HG03139 (cell line): ENCODE data around the gene ASS1.
"Not testable (repeated sequence)": the region's sequence is repeated elsewhere in the genome, so short reads cannot be mapped to it uniquely, and the experiment has no call there.

Experiments
- ATAC-seq: cut with Tn5 transposase; IDR thresholded peaks from one replicate; pipeline ENCODE4 v1.9.1; 2021; ENCODE audit not compliant: unreplicated experiment

The ASS1 gene

GRCh38 chr9:130444565-130445221, at the start of gene ASS1:
Gene ASS1 (plus strand): TSS chr9:130444961. CDS start chr9:130452229, 7,268 bp downstream.
- ATAC-seq = no peak

DNA sequence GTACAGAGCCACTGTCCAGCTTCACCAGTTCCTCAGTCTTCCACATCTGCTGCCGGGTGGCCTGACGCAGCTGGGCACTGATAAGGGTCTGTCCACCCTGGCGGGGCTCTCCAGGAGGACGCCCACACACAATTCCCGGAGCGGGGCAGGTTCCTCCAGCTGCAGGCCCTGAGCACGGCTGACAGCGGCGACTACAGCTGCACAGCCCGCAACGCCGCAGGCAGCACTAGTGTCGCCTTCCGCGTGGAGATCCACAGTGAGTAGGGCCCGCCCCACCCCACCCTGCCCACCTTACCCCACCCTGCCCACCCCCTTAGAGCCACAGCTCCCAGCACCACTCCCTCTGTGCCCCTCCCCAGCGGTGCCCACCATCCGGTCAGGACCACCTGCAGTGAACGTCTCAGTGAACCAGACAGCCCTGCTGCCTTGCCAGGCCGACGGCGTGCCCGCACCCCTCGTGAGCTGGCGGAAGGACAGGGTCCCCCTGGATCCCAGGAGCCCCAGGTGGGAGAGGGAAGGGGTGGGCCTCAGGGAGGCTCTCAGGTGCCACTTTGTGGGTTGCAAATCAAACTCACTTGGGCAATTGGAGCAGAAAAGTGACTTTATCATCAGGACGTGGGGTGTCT, 48.8 kb upstream of the ASS1 start:
- no peak for ATAC-seq

GRCh38 chr9:130396581-130396980, 48.2 kb upstream of the ASS1 start:
- ATAC-seq = no peak

GRCh38 chr9:130398487-130399240, 46.1 kb upstream of the ASS1 start:
- ATAC-seq = no peak

DNA sequence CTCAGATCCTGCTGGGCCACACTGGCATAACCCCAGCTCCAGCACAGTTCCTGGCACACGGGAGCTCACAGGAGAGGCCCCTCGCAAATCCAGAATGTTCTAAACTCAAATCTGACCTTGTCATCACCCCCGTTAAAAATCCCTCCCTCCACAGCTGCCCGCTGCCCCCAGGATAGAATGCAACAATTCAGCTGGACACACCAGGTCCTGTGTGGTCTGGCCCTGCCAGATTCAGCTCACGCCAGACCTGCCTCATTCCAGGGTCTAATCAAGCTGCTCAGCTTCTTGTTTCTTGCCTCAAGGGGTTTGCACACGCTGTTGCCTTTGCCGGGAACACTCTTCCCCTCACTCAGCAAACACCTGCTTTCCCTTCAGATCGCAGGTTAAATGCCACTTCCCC, 45.0 kb upstream of the ASS1 start:
- ATAC-seq = no peak

- ATAC-seq = no peak
Observed at GRCh38 chr9:130400870-130401269, 43.9 kb upstream of the ASS1 start.

DNA sequence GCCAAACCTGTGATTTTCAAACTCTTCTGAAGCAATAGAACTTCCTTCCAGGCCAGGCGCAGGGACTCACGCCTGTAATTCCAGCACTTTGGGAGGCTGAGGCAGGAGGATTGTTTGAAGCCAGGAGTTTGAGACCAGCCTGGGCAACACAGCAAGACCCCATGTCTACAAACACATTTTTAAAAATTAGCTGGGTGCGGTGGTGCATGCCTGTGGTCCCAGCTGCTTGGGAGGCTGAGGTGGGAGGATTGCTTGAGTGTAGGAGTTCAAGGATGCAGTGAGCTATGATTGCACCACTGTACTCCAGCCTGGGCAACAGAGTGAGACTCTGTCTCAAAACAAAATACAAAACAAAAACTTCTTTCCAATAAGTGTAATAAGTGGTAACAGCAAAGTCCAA, 43.0 kb upstream of the ASS1 start:
- ATAC-seq = not testable (repeated sequence)

DNA sequence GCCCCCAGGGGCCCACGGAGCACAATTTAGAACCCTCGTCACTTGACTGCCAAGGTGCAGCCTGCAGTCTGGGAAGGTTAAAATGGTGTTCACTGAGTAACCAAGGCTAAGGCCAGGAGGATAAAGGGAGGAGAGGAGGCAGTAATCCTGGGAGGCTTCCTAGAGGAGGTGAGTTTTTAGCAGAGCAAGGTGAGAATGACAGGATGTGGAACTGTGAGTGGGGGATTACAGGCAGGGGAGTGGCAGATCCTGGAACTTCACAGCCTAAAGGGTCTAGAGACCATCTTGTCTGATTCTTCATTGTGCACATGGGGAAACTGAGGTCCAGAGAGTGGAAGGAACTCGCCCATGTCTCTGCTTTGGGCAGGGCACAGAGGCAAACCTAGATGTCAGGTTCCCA, 42.5 kb upstream of the ASS1 start:
- ATAC-seq = no peak

DNA sequence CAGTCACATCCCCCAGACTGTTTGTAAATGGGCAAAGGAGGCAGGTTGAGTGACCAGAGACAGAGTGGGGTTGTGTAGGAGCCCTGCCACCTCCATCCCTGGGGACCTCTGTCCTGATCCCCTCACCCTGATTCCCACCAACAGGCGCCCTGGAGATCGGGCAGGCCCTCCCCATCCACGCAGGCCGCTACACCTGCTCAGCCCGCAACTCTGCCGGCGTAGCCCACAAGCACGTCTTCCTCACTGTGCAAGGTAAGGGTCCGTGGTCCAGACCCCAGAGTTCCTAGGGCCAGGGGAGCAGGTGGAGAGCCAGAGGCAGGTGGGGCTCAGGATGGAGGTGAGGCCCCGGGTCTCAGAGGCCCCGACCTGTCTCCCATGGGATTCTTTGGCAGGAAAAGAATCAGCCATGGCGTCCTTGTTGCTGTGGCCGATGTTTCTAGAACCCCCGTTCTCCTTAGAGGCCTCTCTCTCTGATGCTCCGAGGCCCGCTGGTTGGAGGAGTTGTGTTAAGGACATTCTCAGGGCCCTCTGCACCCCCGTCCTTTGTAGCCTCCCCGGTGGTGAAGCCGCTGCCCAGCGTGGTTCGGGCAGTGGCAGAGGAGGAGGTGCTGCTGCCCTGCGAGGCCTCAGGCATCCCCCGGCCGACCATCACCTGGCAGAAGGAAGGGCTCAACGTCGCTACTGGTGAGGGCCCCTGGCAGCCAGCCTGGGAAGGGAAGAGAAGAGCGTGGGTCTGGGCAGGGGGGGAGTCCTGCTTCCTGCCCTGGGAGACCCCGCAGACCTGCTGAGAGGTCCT, 41.9 kb upstream of the ASS1 start:
- no peak for ATAC-seq

DNA sequence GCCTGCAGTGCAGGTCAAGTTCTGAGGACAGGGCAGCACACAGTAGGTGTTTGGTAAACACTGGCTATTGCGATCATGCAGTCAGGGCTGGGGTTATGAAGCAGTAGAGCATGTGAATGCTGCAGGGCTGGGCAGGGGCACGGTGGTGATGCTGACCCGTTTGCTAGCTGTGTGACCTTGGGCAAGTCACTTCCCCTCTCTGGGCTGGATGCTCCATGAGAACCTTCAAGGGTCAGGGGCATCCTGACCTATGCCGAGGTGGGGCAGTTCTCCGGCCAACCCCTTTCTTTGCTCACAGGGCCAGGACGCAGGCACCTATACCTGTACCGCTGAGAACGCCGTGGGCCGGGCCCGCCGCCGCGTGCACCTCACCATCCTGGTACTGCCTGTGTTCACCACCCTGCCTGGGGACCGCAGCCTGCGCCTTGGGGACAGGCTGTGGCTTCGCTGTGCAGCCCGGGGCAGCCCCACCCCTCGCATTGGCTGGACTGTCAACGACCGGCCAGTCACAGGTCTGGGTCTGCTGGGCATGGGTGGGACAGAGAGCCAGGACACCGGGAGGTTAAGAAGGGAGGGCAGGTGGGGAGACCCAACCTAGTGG, 39.0 kb upstream of the ASS1 start:
- ATAC-seq = no peak

DNA sequence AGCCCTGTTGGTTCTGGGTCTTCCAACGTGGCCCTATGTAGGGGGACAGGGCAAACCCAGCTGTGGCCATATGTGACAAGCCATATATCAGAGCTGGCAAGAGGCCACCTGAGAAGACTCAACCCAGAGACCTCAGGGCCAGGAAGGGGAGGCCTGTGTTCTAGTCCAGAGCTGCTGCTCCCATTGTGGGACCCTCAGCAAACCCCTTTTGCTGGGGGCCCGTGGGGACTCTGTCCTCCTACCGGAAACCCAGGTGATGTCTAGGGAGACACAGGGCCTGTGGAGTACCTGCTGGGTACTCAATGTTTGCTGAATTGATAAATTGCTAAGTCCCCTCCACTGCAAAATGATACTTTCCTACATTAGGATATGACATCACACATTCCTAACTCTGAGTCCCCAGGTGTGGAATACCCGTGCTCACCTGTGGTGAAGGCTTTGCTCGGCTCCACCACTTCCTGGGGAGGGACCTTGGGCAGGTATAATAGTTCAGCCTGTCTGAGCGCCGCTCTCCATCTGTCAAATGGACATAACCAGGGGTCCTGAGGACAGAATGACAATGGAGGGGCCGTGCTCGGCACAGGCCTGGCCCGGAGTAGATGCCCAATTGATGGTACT, 38.4 kb upstream of the ASS1 start:
- no peak for ATAC-seq

DNA sequence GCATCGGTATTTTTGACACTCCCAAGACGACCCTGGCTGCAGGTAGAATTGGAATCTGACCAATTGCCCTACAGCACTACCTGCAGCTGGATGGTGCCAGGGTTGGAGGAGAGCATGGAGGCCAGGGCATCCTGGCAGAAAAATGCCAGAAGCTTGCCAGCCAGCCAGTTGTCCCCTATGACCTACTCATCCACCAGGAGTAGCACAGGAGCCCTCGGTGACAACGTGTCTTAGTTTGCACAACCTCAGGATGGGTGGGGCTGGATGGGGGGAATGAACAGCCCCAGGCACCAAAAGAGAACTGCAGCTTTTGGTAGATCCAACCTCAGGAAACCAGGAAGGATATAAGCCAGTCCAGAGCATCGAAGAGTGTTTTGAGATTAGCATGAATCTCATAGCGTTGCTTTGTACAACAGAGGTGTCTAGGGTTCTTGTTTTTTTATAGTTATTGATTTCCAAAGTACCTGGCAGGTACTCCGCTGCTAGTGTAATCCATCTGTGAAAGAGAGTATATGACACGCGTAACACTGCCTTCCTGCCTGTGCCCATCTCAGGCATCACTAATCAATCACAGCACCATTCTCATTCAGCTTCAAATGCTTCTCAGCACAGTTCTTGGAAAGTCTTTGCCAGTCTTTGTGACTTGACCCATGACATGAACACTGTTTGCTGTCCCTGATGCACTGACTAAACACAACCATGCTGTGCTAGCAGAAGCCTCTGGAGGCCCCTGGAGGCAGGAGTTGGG, 36.7 kb upstream of the ASS1 start:
- ATAC-seq = no peak

GRCh38 chr9:130408669-130409068, 36.1 kb upstream of the ASS1 start:
- ATAC-seq = no peak

DNA sequence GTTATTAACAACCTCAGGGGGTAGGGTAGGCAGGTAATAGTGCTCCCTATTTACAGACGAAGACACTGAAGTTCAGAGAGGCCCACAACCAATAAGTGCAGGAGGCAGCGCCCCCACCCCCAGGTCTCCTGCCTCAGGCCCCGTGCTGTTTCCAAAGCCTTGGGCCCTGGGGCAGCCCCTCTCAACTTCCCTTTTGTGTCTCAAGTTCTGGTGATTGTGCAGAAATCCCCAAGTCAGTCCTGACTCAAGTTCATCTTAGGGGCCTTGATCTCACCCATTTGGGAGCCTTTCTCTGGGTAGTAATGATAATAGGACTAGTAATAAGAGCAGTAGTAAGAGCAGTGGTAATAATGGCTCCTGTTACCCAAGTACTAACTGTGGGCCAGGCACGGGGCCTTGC, 35.5 kb upstream of the ASS1 start:
- no peak for ATAC-seq

- no peak for ATAC-seq
Observed at GRCh38 chr9:130410443-130410842, 34.3 kb upstream of the ASS1 start.

DNA sequence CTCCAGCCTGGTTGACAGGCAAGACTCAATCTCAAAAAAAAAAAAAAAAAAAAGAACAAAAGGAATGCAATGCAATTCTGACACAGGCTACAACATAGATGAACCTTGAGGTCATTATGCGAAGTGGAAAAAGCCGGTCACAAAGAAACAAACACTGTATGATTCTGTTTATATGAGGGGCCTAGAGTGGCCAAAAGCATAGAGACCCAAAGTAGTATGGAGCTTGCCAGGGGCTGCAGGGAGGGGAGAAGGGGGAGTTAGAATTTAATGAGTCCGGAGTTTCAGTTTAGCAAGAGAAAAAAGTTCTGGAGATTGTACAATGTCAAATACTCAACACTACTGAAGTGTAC, 33.2 kb upstream of the ASS1 start:
- no peak for ATAC-seq

- no peak for ATAC-seq
Observed at GRCh38 chr9:130414081-130414731, 30.6 kb upstream of the ASS1 start.

GRCh38 chr9:130414910-130415746, 29.6 kb upstream of the ASS1 start:
- ATAC-seq = no peak

DNA sequence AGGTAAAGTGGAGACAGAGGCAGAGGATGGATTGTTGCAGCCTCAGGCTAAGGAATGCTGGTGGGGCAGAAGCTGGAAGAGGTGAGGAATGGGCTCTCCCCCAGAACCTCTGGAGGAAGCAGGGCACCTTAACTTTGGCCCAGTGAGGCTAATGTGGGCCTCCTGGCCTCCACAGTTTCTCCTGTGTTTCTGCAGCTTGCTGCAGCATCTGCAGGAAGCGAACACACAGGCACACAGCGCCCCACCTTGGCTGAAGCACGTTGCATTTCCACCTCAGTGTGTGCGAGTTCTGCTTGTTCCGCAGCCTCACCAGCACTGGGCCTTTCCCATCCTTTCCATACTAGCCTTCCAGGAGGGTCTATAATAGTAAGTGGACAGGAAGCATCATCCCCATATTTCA, 27.2 kb upstream of the ASS1 start:
- ATAC-seq = no peak
